H9 (cell line): ENCODE measurements around the gene OOSP4A. TPM values are rescaled to one million over a fixed set of nuclear protein-coding genes. Genes with fewer than 3 reads are reported as not detected.
A peak's percentile ranks its signal among the peaks of the same experiment; 100 is the strongest.

Experiments used
- DNase-seq: peaks from one replicate; pipeline ENCODE4 v3.0.0-alpha.2; 2017
- H2AFZ ChIP-seq: one replicate; pipeline ENCODE4 v1.6.1; 2013; ENCODE audit warnings: mild to moderate bottlenecking, low read length, control low read depth, moderate library complexity
- H2AK5ac ChIP-seq: 2 replicates; pipeline ENCODE4 v1.6.1; 2013; ENCODE audit warnings: low read length, control low read depth, mixed read lengths; ENCODE audit not compliant: insufficient read length
- H2BK120ac ChIP-seq: one replicate; pipeline ENCODE4 v1.6.1; 2013; ENCODE audit warnings: low read depth, mild to moderate bottlenecking, low read length, control low read depth, inconsistent platforms; ENCODE audit not compliant: poor library complexity, severe bottlenecking
- H2BK12ac ChIP-seq: 2 replicates; pipeline ENCODE4 v1.6.1; 2013; ENCODE audit warnings: low read length, control low read depth, mixed read lengths, low read depth; ENCODE audit not compliant: insufficient read length
- H2BK15ac ChIP-seq: 2 replicates; pipeline ENCODE4 v1.6.1; 2013; ENCODE audit warnings: low read depth, low read length, control low read depth
- H2BK20ac ChIP-seq: one replicate; pipeline ENCODE4 v1.6.1; 2013; ENCODE audit warnings: low read depth, mild to moderate bottlenecking, low read length, control low read depth, inconsistent platforms; ENCODE audit not compliant: poor library complexity, severe bottlenecking
- H2BK5ac ChIP-seq: 2 replicates; pipeline ENCODE4 v1.6.1; 2013; ENCODE audit warnings: low read length, control low read depth, mixed read lengths; ENCODE audit not compliant: insufficient read length
- H3K14ac ChIP-seq: 2 replicates; pipeline ENCODE4 v1.6.1; 2013; ENCODE audit warnings: low read length, control low read depth; ENCODE audit not compliant: insufficient read depth
- H3K18ac ChIP-seq: 2 replicates; pipeline ENCODE4 v1.6.1; 2013; ENCODE audit warnings: low read depth, mild to moderate bottlenecking, mixed read lengths, low read length, control low read depth; ENCODE audit not compliant: insufficient read length
- H3K23ac ChIP-seq: 2 replicates; pipeline ENCODE4 v1.6.1; 2013; ENCODE audit warnings: low read length, control low read depth, mixed read lengths, low read depth; ENCODE audit not compliant: insufficient read length
- H3K23me2 ChIP-seq: 2 replicates; pipeline ENCODE4 v1.6.1; 2013; ENCODE audit warnings: low read depth, mild to moderate bottlenecking, mixed read lengths, low read length, control low read depth; ENCODE audit not compliant: insufficient read length, poor library complexity, severe bottlenecking
- H3K27ac ChIP-seq: 2 replicates; pipeline ENCODE4 v1.5.1; 2013; ENCODE audit warnings: low read length, control low read depth, mixed read lengths, low read depth; ENCODE audit not compliant: insufficient read length
- H3K27me3 ChIP-seq: 2 replicates; pipeline ENCODE4 v1.6.1; 2013; ENCODE audit warnings: low read length, control low read depth, inconsistent platforms; ENCODE audit not compliant: insufficient read depth
- H3K4ac ChIP-seq: 2 replicates; pipeline ENCODE4 v1.6.1; 2013; ENCODE audit warnings: low read depth, mild to moderate bottlenecking, control low read depth, inconsistent platforms, low read length, moderate library complexity
- H3K4me1 ChIP-seq: 2 replicates; pipeline ENCODE4 v1.6.1; 2013; ENCODE audit warnings: low read length, control low read depth, inconsistent platforms; ENCODE audit not compliant: insufficient read depth
- H3K4me2 ChIP-seq: 2 replicates; pipeline ENCODE4 v1.6.1; 2013; ENCODE audit warnings: low read length, control low read depth, mixed read lengths; ENCODE audit not compliant: insufficient read length, insufficient read depth
- H3K56ac ChIP-seq: 2 replicates; pipeline ENCODE4 v1.6.1; 2013; ENCODE audit warnings: low read depth, mild to moderate bottlenecking, mixed read lengths, low read length, control low read depth; ENCODE audit not compliant: insufficient read length
- H3K79me1 ChIP-seq: 2 replicates; pipeline ENCODE4 v1.6.1; 2013; ENCODE audit warnings: low read depth, mild to moderate bottlenecking, moderate library complexity, low read length, control low read depth, inconsistent platforms; ENCODE audit not compliant: insufficient read depth, poor library complexity, severe bottlenecking
- H3K79me2 ChIP-seq: 2 replicates; pipeline ENCODE4 v1.6.1; 2013; ENCODE audit warnings: low read length, control low read depth, inconsistent platforms; ENCODE audit not compliant: insufficient read depth
- H3K9ac ChIP-seq: 2 replicates; pipeline ENCODE4 v1.6.1; 2013; ENCODE audit warnings: low read length, control low read depth, mixed read lengths; ENCODE audit not compliant: insufficient read length; ENCODE audit errors: extremely low read depth
- H3K9me3 ChIP-seq: one replicate; pipeline ENCODE4 v1.6.1; 2013; ENCODE audit warnings: low read depth, low read length, inconsistent platforms; ENCODE audit not compliant: control insufficient read depth
- H3T11ph ChIP-seq: one replicate; pipeline ENCODE4 v1.6.1; 2013; ENCODE audit warnings: mild to moderate bottlenecking, low read length, control low read depth, inconsistent platforms
- H4K20me1 ChIP-seq: one replicate; pipeline ENCODE4 v1.6.1; 2013; ENCODE audit not compliant: control insufficient read depth, insufficient read length, insufficient read depth
- H4K5ac ChIP-seq: 2 replicates; pipeline ENCODE4 v1.6.1; 2013; ENCODE audit warnings: low read depth, mild to moderate bottlenecking, mixed read lengths, low read length, control low read depth; ENCODE audit not compliant: insufficient read length
- H4K8ac ChIP-seq: replicated peaks from 2 replicates; pipeline ENCODE4 v1.6.1; 2013; ENCODE audit warnings: low read length, control low read depth, mixed read lengths, low read depth; ENCODE audit not compliant: insufficient read length
- H4K91ac ChIP-seq: 2 replicates; pipeline ENCODE4 v1.6.1; 2013; ENCODE audit warnings: low read depth, mild to moderate bottlenecking, moderate library complexity, mixed read lengths, low read length, control low read depth; ENCODE audit not compliant: insufficient read length
- H3K27ac Mint-ChIP-seq, 3 experiments: 2 replicates in 2 of 3; 3 replicates in 1 of 3; pipeline ENCODE4 v1.8.0; 2020 to 2021; ENCODE audit warnings: mixed read lengths in 3 of 3, mild to moderate bottlenecking in 1 of 3, moderate library complexity in 1 of 3
- H3K27me3 Mint-ChIP-seq: 2 replicates; pipeline ENCODE4 v1.8.0; 2021; ENCODE audit warnings: low read depth, mild to moderate bottlenecking, moderate library complexity, mixed read lengths
- H3K36me3 Mint-ChIP-seq, 3 experiments: 2 replicates in 2 of 3; 3 replicates in 1 of 3; pipeline ENCODE4 v1.8.0; 2020 to 2021; ENCODE audit warnings: low read depth in 3 of 3, mixed read lengths in 3 of 3; ENCODE audit not compliant: insufficient read depth in 1 of 3
- H3K4me1 Mint-ChIP-seq, 2 experiments: 2 replicates each; pipeline ENCODE4 v1.8.0; 2020; ENCODE audit warnings: mixed read lengths in 2 of 2
- H3K4me3 Mint-ChIP-seq, 2 experiments: 2 replicates in 1 of 2; 3 replicates in 1 of 2; pipeline ENCODE4 v1.8.0; 2020 to 2021; ENCODE audit warnings: mild to moderate bottlenecking in 2 of 2, mixed read lengths in 2 of 2, moderate library complexity in 1 of 2
- H3K9me3 Mint-ChIP-seq, 2 experiments: 2 replicates in 1 of 2; 3 replicates in 1 of 2; pipeline ENCODE4 v1.8.0; 2020; ENCODE audit warnings: mild to moderate bottlenecking in 2 of 2, mixed read lengths in 2 of 2, moderate library complexity in 1 of 2
- CTCF ChIP-seq: fragments of 200-600 bp; sonication (generic); conservative IDR thresholded peaks from 3 replicates; pipeline ENCODE4 v1.8.0; 2021; ENCODE audit warnings: antibody characterized with exemption, mild to moderate bottlenecking
- WGBS: extraction: QIAGEN DNeasy Blood & Tissue Kit; methylation state at CpG from one replicate; pipeline ENCODE4 v1.1.7; 2013; ENCODE audit warnings: missing lambda C conversion rate, low lambda C conversion rate, mixed read lengths; ENCODE audit not compliant: insufficient read length; ENCODE audit errors: extremely low coverage; 5-methylcytosine and 5-hydroxymethylcytosine counted together
- total RNA-seq: library from RNA; stranded (reverse); gene quantifications from 2 replicates; pipeline ENCODE4 v1.2.1, GENCODE V29; 2021

The OOSP4A gene
- total RNA-seq, 1 experiment from 2014 or later: not detected

GRCh38 chr11:59943997-59944714 lies 19.7 kb upstream of the OOSP4A start:
- Histone ChIP-seq H2BK20ac (no peak overlapping the region), H2BK12ac (no peak overlapping the region), H4K8ac (no peak overlapping the region), H3K23ac (no peak overlapping the region), H3K27ac (no peak overlapping the region), H3K27me3 (no peaks in the 10 kb centered on the region), H2AFZ (no peak overlapping the region), H2BK120ac (no peak overlapping the region), H2BK15ac (no peak overlapping the region), H2BK5ac (no peak overlapping the region), H4K20me1 (no peaks in the 10 kb centered on the region), H3K79me2 (no peaks in the 10 kb centered on the region), H3K14ac (no peak overlapping the region), H3K4me1 (no peaks in the 10 kb centered on the region; the same call in 1 of the 2 replicates), H3K56ac (no peak overlapping the region), H3K4ac (no peak overlapping the region), H3K9me3 (no peaks in the 10 kb centered on the region), H3T11ph (no peak overlapping the region), H3K79me1 (no peaks in the 10 kb centered on the region), H3K4me2 (no peak overlapping the region), H3K9ac (no peak overlapping the region), H4K91ac (no peak overlapping the region), H4K5ac (no peak overlapping the region), H3K18ac (no peak overlapping the region), H2AK5ac (no peak overlapping the region), H3K23me2 (no peaks in the 10 kb centered on the region)
- DNase-seq: peak; percentile 41
- Mint-ChIP-seq H3K9me3 (peaks cover 4 to 10% of the 10 kb centered on the region in 2 experiments), H3K27ac (peak overlapping the region in 1 of 3 experiments; percentile 48; a peak in 1 of 7 replicates), H3K36me3 (peaks cover 0 to 5% (median 0%) of the 10 kb centered on the region in 3 experiments; a peak in 4 of 7 replicates), H3K4me1 (no peaks in the 10 kb centered on the region), H3K4me3 (no peak overlapping the region), H3K27me3 (peaks cover 2% of the 10 kb centered on the region)
- TF ChIP-seq CTCF: no peak
- 100% methylated on average over 1 of the region's 3 CpGs for whole genome bisulfite sequencing
